ENCODE data around the gene GNAS. TPM values are rescaled to one million over a fixed set of nuclear protein-coding genes. Genes with fewer than 3 reads are reported as not detected.

Gene GNAS
- total RNA-seq, 2 experiments from 2014 or later = 638 to 913 TPM

DNA sequence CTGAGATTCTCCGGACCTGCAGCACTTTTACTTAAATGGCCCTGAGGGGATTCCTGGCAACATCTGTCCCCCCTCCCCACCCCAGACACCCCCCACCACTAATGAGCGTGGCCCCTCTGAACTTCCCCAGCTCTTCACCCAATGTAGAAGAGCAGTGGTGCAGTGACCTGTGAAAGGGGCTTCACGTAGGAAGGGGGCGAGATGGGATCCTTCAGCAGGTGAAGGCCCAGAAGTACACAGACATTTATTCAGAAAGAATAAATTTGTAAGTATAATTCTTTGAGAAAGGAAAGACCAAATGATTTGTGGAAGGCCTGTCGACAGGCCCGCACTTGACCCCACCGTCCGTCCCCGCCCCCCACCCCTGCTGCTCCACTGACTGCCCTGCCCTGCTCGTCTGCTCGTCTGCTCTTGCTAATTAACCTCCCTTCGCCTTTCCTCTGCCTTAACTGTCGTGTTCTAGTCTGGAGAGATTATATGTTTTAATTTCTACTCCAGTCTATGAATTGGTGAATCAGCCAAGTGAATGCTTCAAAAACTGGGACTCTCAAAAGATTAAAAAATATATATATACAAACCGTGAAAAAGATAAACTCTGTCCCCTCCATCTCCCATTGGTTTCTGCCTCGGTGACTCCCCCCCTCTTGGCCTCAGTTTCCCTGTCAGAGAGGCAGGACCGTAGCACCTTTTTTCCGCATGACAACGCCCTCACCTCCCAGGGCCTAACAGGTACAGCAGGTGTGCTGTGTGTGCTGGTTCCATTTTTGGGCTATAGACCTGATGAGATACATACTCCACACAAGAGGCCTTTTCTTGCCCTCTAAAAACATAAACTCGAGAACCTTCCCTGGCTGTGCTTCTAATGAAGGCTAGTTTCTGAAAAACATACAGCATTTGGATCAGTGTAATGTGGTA is 49.2 kb downstream of the GNAS start:
- no TSS peak for BruUV-seq (replicated peaks)
- Histone ChIP-seq H3K4me1 (ENCODE audit: insufficient read depth, low read length, poor library complexity, severe bottlenecking) (peaks cover 16% of the 10 kb centered on the region), H3K36me3 (ENCODE audit: insufficient read depth, low read length) (peaks cover 98% of the 10 kb centered on the region), H3K9me3 (ENCODE audit: low read length) (no peaks in the 10 kb centered on the region), H3K4me3 (ENCODE audit: low read depth, low read length, poor library complexity, severe bottlenecking) (no peak overlapping the region), H3K27ac (ENCODE audit: low read depth, low read length, poor library complexity, severe bottlenecking) (no peak overlapping the region), H3K79me2 (ENCODE audit: insufficient read depth, low read depth, low read length) (peaks cover 92% of the 10 kb centered on the region), H3K4me2 (ENCODE audit: low read length) (no peak overlapping the region), H4K20me1 (ENCODE audit: insufficient read depth, low read length) (peaks cover 2% of the 10 kb centered on the region; the same call in 1 of the 2 replicates), H2AFZ (ENCODE audit: low read length) (no peak overlapping the region), H3K9me2 (ENCODE audit: insufficient read depth, low read length) (no peaks in the 10 kb centered on the region)
- ChIA-PET CTCF (ENCODE audit: unreplicated experiment) (no interaction called here), POLR2A (interaction anchor here (0.7 kb wide), 1 partner anchor 21 kb away, joined by 5 read pairs; no protein-coding TSS in a partner anchor)
- TF ChIP-seq, protein P1, sequence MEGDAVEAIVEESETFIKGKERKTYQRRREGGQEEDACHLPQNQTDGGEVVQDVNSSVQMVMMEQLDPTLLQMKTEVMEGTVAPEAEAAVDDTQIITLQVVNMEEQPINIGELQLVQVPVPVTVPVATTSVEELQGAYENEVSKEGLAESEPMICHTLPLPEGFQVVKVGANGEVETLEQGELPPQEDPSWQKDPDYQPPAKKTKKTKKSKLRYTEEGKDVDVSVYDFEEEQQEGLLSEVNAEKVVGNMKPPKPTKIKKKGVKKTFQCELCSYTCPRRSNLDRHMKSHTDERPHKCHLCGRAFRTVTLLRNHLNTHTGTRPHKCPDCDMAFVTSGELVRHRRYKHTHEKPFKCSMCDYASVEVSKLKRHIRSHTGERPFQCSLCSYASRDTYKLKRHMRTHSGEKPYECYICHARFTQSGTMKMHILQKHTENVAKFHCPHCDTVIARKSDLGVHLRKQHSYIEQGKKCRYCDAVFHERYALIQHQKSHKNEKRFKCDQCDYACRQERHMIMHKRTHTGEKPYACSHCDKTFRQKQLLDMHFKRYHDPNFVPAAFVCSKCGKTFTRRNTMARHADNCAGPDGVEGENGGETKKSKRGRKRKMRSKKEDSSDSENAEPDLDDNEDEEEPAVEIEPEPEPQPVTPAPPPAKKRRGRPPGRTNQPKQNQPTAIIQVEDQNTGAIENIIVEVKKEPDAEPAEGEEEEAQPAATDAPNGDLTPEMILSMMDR (conservative IDR thresholded peaks at IDR 0.05; ENCODE audit: low read length) = no peak
- TF ChIP-seq EZH2phosphoT487 (IDR thresholded peaks at IDR 0.05; ENCODE audit: borderline replicate concordance, low read depth, low read length) = no peak
- no peak for DNase-seq (ENCODE audit: low spot score)
- intact Hi-C loops (cut with micrococcal nuclease; ENCODE audit: unreplicated experiment) = no loop called here

GRCh38 chr20:58903614-58904013 is 51.1 kb downstream of the GNAS start:
- CTCF ChIA-PET (ENCODE audit: unreplicated experiment) = no interaction called here
- no peak for TF ChIP-seq EZH2phosphoT487 (IDR thresholded peaks at IDR 0.05; ENCODE audit: borderline replicate concordance, low read depth, low read length)
- TF ChIP-seq, protein P1 (conservative IDR thresholded peaks at IDR 0.05; ENCODE audit: low read length) = no peak
- BruUV-seq (replicated peaks) = no TSS peak
- Histone ChIP-seq H3K4me1 (ENCODE audit: insufficient read depth, low read length, poor library complexity, severe bottlenecking) (peaks cover 34% of the 10 kb centered on the region), H3K27ac (ENCODE audit: low read depth, low read length, poor library complexity, severe bottlenecking) (no peak overlapping the region), H4K20me1 (ENCODE audit: insufficient read depth, low read length) (no peaks in the 10 kb centered on the region), H3K4me3 (ENCODE audit: low read depth, low read length, poor library complexity, severe bottlenecking) (no peak overlapping the region), H3K36me3 (ENCODE audit: insufficient read depth, low read length) (peaks cover 95% of the 10 kb centered on the region), H3K4me2 (ENCODE audit: low read length) (no peak overlapping the region), H2AFZ (ENCODE audit: low read length) (no peak overlapping the region), H3K79me2 (ENCODE audit: insufficient read depth, low read depth, low read length) (peaks cover 84% of the 10 kb centered on the region), H3K9me2 (ENCODE audit: insufficient read depth, low read length) (no peaks in the 10 kb centered on the region), H3K9me3 (ENCODE audit: low read length) (no peaks in the 10 kb centered on the region)
- POLR2A ChIA-PET = no interaction called here
- DNase-seq (ENCODE audit: low spot score) = no peak
- intact Hi-C loops (cut with micrococcal nuclease; ENCODE audit: unreplicated experiment) = no loop called here

DNA sequence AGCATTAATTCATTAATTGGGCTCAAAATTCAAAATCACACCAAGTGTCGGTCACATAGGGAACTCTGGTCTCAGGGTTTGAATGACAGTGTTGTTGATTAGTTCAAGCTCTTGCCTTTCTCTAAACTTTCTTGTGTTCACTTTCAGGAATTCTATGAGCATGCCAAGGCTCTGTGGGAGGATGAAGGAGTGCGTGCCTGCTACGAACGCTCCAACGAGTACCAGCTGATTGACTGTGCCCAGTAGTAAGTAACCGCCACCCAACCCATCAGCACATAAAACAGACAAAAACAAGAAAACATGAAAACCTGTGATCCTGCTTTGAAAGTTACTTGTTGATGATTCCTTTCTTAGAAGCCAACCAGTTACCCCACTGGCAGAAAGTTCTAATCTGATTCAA is 52.7 kb downstream of the GNAS start:
- Histone ChIP-seq H3K9me2 (ENCODE audit: insufficient read depth, low read length) (no peaks in the 10 kb centered on the region), H2AFZ (ENCODE audit: low read length) (no peak overlapping the region), H3K4me1 (ENCODE audit: insufficient read depth, low read length, poor library complexity, severe bottlenecking) (peaks cover 40% of the 10 kb centered on the region), H3K4me2 (ENCODE audit: low read length) (no peak overlapping the region), H3K36me3 (ENCODE audit: insufficient read depth, low read length) (peaks cover 95% of the 10 kb centered on the region), H3K27ac (ENCODE audit: low read depth, low read length, poor library complexity, severe bottlenecking) (peak overlapping the region; percentile 98), H3K9me3 (ENCODE audit: low read length) (no peaks in the 10 kb centered on the region), H4K20me1 (ENCODE audit: insufficient read depth, low read length) (no peaks in the 10 kb centered on the region), H3K4me3 (ENCODE audit: low read depth, low read length, poor library complexity, severe bottlenecking) (no peak overlapping the region), H3K79me2 (ENCODE audit: insufficient read depth, low read depth, low read length) (peaks cover 68% of the 10 kb centered on the region)
- no peak for TF ChIP-seq EZH2phosphoT487 (IDR thresholded peaks at IDR 0.05; ENCODE audit: borderline replicate concordance, low read depth, low read length)
- TF ChIP-seq, protein P1 (conservative IDR thresholded peaks at IDR 0.05; ENCODE audit: low read length) = no peak
- ChIA-PET CTCF (ENCODE audit: unreplicated experiment) (no interaction called here), POLR2A (interaction anchor here (0.7 to 1.7 kb wide), 2 partner anchors 8 to 104 kb away, joined by 4 to 5 read pairs; no protein-coding TSS in a partner anchor)
- intact Hi-C loops (cut with micrococcal nuclease; ENCODE audit: unreplicated experiment) = loop anchor here (5.0 kb wide), 1 partner anchor 127 kb away; the partner anchor contains the start of gene ATP5F1E
- no peak for DNase-seq (ENCODE audit: low spot score)
- BruUV-seq (replicated peaks) = no TSS peak

All from OCI-LY7 (cell line).